GM21737 (cell line): ENCODE results near the gene SLC3A2.
"Not testable (repeated sequence)": the region's sequence is repeated elsewhere in the genome, so short reads cannot be mapped to it uniquely, and the experiment has no call there.

Experiments
- ATAC-seq: cut with Tn5 transposase; IDR thresholded peaks from one replicate; pipeline ENCODE4 v1.9.1; 2021; ENCODE audit warnings: mild to moderate bottlenecking, moderate library complexity; ENCODE audit not compliant: unreplicated experiment

SLC3A2 gene

GRCh38 chr11:62880803-62881578 is at the start of gene SLC3A2:
TSS of gene SLC3A2 (plus strand) at chr11:62880896. CDS start at chr11:62881024, 128 bp downstream.
- peak; percentile 62 for ATAC-seq

- ATAC-seq: no peak
These were observed 49.7 kb upstream of the SLC3A2 start for GRCh38 chr11:62830904-62831519.

DNA sequence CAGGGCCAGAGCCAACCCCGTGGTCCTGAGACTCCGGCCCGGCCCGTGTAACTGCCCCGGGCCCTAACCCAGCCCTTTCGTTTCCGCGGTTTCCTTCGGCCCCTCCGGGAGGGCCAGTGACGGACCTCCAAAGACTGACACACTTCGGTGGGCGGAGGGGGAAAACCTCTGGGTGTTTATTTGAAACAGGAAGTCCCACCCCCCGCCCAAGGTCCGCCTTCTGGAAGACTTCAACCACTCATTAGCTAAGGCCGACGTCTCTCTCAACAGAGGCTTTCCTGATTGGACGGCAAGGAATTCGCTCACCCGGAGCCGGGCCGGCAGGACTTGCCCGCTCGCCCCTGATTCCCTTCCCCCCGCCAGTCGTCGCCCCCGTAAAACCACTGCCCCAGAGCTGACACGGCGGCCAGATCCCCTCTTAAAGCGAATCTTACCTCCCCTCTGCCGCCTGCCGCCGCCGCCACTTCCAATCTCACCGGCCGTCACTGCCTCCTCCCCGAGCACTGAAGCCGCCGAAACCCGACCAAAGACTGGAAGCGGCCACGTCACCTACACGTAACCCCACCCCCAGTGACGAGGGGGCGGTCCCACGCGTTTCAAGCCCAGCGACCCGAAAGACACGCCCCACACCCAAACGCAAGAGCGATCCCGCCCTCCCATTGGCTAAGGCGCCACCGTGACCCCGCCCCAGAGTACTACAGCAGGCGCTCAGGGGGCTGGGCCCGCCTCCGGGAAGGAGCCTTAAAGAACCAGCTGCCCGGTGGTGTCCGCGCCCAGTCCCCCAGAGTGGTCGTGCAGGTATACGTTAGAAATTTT is 49.0 kb upstream of the SLC3A2 start, which contains the start of gene STX5:
Gene STX5 (minus strand): TSS at position 532 of the 816 bp plus-strand sequence. CDS start 808 bp downstream, outside the sequence.
- peak; percentile 70 for ATAC-seq

GRCh38 chr11:62832336-62833234 is 48.1 kb upstream of the SLC3A2 start, which contains the start of gene TEX54:
TSS of gene TEX54 (minus strand) at chr11:62832841.
- ATAC-seq: peak; percentile 15

GRCh38 chr11:62835336-62835735 is 45.4 kb upstream of the SLC3A2 start:
- no peak for ATAC-seq

GRCh38 chr11:62839050-62839945 is 41.4 kb upstream of the SLC3A2 start, which contains the start of gene WDR74:
TSS of gene WDR74 (minus strand) at chr11:62839590. CDS start at chr11:62839570, 20 bp downstream.
- ATAC-seq: peak; percentile 44

DNA sequence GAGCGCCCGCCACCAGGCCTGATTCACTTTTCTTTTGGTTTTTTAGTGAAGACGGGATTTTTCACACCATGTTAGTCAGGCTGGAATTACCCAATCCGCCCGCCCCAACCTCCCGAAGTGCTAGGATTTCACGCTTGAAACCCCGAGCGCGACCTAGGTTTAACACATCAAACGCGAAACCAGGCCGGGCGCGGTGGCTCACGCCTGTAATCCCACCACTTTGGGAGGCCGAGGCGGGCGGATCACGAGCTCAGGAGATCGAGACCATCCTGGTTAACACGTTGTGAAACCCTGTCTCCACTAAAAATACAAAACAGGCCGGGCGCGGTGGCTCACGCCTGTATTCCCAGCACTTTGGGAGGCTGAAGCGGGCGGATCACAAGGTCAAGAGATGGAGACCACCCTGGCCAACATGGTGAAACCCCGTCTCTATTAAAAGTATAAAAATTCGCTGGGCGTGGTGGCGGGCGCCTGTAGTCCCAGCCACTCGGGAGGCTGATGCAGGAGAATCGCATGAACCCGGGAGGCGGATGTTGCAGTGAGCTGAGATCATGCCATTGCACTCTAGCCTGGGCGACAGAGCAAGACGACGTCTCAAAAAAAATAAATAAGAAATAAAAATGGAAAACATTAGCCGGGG is 39.9 kb upstream of the SLC3A2 start:
- ATAC-seq: not testable (repeated sequence)

GRCh38 chr11:62841361-62842170 is 39.1 kb upstream of the SLC3A2 start:
- peak; percentile 41 for ATAC-seq

- ATAC-seq: no peak
These were observed 38.4 kb upstream of the SLC3A2 start for GRCh38 chr11:62842171-62842741.

DNA sequence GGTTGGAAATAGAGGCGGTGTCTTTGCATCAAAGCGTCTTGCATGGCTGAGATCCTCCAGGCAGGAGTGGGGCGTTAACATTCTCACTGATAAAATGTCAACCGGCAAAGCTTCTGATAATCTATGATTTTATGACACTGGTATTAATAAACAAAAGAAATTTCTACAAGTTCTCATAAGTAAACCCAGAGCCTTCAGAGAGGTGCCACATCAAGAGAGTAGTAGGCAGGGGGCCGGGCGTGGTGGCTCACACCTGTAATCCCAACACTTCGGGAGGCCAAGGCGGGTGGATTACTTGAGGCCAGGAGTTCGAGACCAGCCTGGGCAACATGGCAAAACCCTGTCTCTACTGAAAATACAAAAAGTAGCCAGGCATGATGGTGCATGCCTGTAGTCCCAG is 37.8 kb upstream of the SLC3A2 start:
- not testable (repeated sequence) for ATAC-seq

DNA sequence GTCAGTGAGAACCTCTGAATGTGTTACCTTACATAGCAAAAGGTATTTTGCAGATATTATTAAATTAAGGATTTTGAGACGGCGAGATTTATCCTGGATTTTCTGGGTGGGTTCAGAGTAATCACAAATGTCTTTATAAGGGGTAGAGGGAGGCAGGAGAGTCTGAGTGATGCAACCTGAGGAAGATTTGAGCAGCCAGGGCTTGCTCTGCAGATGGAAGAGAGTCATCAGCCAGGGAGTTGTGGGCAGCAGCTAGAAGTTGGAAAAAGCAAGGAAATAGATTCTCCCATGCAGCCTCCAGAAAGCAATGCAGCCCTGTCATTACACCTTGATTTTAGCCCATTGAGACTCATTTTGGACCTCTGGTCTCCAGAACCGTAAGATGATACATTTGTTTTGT is 37.2 kb upstream of the SLC3A2 start:
- no peak for ATAC-seq

- no peak for ATAC-seq
These were observed 36.5 kb upstream of the SLC3A2 start for GRCh38 chr11:62844154-62844553.

GRCh38 chr11:62846177-62846576 is 34.5 kb upstream of the SLC3A2 start:
- ATAC-seq: no peak

- ATAC-seq: no peak
These were observed 32.9 kb upstream of the SLC3A2 start for GRCh38 chr11:62847767-62848314.

DNA sequence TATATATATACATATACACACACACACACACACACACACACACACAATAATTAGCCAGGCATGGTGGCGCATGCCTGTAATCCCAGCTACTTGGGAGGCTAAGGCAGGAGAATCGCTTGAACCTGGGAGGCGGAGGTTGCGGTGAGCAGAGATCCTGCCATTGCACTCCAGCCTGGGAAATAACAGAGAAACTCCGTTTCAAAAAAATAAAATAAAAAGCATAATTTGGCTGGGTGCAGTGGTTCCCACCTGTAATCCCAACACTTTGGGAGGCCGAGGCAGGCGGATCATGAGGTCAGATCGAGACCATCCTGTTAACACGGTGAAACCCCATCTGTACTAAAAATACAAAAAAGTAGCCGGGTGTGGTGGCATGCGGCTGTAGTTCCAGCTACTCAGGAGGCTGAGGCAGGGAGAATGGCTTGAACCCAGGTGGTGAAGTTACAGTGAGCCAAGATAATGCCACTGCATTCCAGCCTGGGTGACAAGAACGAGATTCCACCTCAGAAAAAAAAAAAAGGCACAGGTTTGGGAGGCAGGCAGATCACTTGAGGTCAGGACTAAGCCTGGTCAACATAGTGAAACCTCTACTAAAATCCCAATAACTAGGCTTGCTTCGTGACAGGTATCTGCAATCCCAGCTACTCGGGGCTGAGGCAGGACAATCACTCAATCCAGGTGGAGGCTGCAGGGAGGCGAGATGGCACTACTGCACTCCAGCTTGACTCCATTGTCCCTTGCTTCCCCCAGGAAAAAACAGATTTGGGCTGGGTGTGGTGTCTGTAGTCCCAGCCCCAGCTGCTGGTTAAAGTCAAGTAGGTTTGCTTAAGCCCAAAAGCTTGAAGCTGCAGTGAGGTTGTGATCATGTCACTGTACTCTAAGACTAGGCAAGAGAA is 29.5 kb upstream of the SLC3A2 start:
- no peak for ATAC-seq
